A673 (cell line): ENCODE results near the gene H6PD. TPM values are rescaled to one million over a fixed set of nuclear protein-coding genes. Genes with fewer than 3 reads are reported as not detected.

Source experiments
- BruUV-seq: library from RNA; stranded (reverse); fragments of 400-500 nt; replicated peaks from 2 replicates; lab custom pipeline; 2021; lab: Mats Ljungman, UMichigan
- CTCF ChIA-PET: fragments of 300-600 bp; sonication (Branson Sonifier 250); formaldehyde crosslinking; loops from one replicate; lab custom pipeline; 2022; ENCODE audit warnings: antibody characterized with exemption; lab: Charles Lee
- POLR2A ChIA-PET: fragments of 300-600 bp; sonication (Branson Sonifier 250); formaldehyde crosslinking; loops from one replicate; lab custom pipeline; 2022; ENCODE audit warnings: antibody characterized with exemption; ENCODE audit not compliant: low non-redundant PET; lab: Charles Lee
- DNase-seq: peaks from one replicate; pipeline ENCODE4 v3.0.0-alpha.2; 2015; ENCODE audit warnings: low spot score
- H3K27ac ChIP-seq: fragments of 200-600 bp; sonication (generic); 2 replicates; pipeline ENCODE4 v1.5.1; 2016; ENCODE audit warnings: mixed run types, low read depth, mild to moderate bottlenecking, mixed read lengths, antibody characterized with exemption, low read length; ENCODE audit not compliant: poor library complexity, severe bottlenecking
- H3K27me3 ChIP-seq: fragments of 200-600 bp; sonication (generic); replicated peaks from 2 replicates; pipeline ENCODE4 v1.6.1; 2017; ENCODE audit warnings: mixed run types, low read depth, mild to moderate bottlenecking, mixed read lengths, antibody characterized with exemption, low read length; ENCODE audit not compliant: insufficient read depth, poor library complexity
- H3K36me3 ChIP-seq: fragments of 200-600 bp; sonication (generic); 2 replicates; pipeline ENCODE4 v1.6.1; 2016; ENCODE audit warnings: mixed run types, mild to moderate bottlenecking, mixed read lengths, antibody characterized with exemption, low read length; ENCODE audit not compliant: insufficient read depth, poor library complexity, severe bottlenecking
- H3K4me1 ChIP-seq: fragments of 200-600 bp; sonication (generic); 2 replicates; pipeline ENCODE4 v1.6.1; 2017; ENCODE audit warnings: mixed run types, mild to moderate bottlenecking, mixed read lengths, antibody characterized with exemption, low read length; ENCODE audit not compliant: insufficient read depth, poor library complexity, severe bottlenecking
- H3K4me3 ChIP-seq: fragments of 200-600 bp; sonication (generic); 2 replicates; pipeline ENCODE4 v1.5.1; 2016; ENCODE audit warnings: low read depth, mixed run types, mild to moderate bottlenecking, mixed read lengths, low read length; ENCODE audit not compliant: poor library complexity, severe bottlenecking
- H3K9me3 ChIP-seq: fragments of 200-600 bp; sonication (generic); 2 replicates; pipeline ENCODE4 v1.6.1; 2016; ENCODE audit warnings: mixed run types, low read depth, mild to moderate bottlenecking, mixed read lengths, antibody characterized with exemption, low read length; ENCODE audit not compliant: poor library complexity, severe bottlenecking
- CTCF ChIP-seq: fragments of 300-800, 200-600 bp; sonication (generic); conservative IDR thresholded peaks from 2 replicates; pipeline ENCODE4 v1.5.1; 2017; ENCODE audit warnings: low read depth, mild to moderate bottlenecking, antibody characterized with exemption, low read length, moderate library complexity, mixed read lengths
- EZH2 ChIP-seq: fragments of 200-600 bp; sonication (generic); IDR thresholded peaks from 2 replicates; pipeline ENCODE4 v1.6.1; 2017; ENCODE audit warnings: borderline replicate concordance, low read depth, mild to moderate bottlenecking, mixed read lengths, antibody characterized with exemption, low read length; ENCODE audit not compliant: poor library complexity, severe bottlenecking
- intact Hi-C: fragments of 100-400 bp; cut with micrococcal nuclease; formaldehyde crosslinking; loops from one replicate; pipeline ENCODE4 v1.10.0; 2022; ENCODE audit not compliant: unreplicated experiment
- total RNA-seq: library from RNA; stranded (reverse); gene quantifications from 2 replicates; pipeline ENCODE4 v1.2.3, GENCODE V29; 2021

The H6PD gene
- total RNA-seq, 1 experiment from 2014 or later, result 6.2 TPM

GRCh38 chr1:9293533-9294404 is 59.2 kb downstream of the H6PD start:
- Histone ChIP-seq H3K36me3 (no peaks in the 10 kb centered on the region), H3K4me3 (peak overlapping the region; percentile 84), H3K4me1 (peaks cover 21% of the 10 kb centered on the region), H3K27ac (peak overlapping the region; percentile 73), H3K9me3 (peaks cover under 1% of the 10 kb centered on the region), H3K27me3 (no peaks in the 10 kb centered on the region)
- ChIA-PET CTCF (no interaction called here), POLR2A (no interaction called here)
- intact Hi-C loops, result loop anchor here (5.0 kb wide), 1 partner anchor 164 kb away; no protein-coding TSS in a partner anchor
- TF ChIP-seq EZH2, result no peak
- no peak for TF ChIP-seq CTCF
- TSS peak; percentile 52 for BruUV-seq
- peak; percentile 46 for DNase-seq

DNA sequence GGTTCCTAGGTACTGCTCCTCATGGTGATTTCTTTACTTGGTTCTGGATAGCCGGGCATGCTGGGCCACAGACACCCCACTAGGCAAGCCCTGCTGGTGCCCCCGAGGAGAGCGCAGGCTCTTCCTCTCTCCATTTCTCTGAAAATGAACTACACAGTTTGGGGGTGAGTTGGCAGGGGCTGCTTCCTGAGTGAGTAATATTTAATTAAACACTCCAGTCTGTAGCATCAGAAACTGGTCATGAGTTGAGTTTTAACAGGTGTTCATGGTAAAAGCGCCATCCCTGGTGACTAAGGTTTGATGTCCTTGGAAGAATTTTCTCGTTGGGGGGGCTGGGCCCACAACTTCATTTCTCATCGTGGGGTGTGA is 59.8 kb downstream of the H6PD start:
- intact Hi-C loops, result loop anchor here (5.0 kb wide), 1 partner anchor 163 kb away; no protein-coding TSS in a partner anchor
- ChIA-PET CTCF (no interaction called here), POLR2A (interaction anchor here (0.6 kb wide), 1 partner anchor 114 kb away, joined by 4 read pairs; no protein-coding TSS in a partner anchor)
- no TSS peak for BruUV-seq
- DNase-seq, result peak; percentile 74
- no peaks in the 10 kb centered on the region for H3K36me3 ChIP-seq
- no peaks in the 10 kb centered on the region for H3K9me3 ChIP-seq
- peaks cover 21% of the 10 kb centered on the region for H3K4me1 ChIP-seq
- H3K27me3 ChIP-seq, result no peaks in the 10 kb centered on the region
- no peak overlapping the region for H3K27ac ChIP-seq
- H3K4me3 ChIP-seq, result peak overlapping the region; percentile 84
- TF ChIP-seq CTCF (no peak), EZH2 (no peak)

DNA sequence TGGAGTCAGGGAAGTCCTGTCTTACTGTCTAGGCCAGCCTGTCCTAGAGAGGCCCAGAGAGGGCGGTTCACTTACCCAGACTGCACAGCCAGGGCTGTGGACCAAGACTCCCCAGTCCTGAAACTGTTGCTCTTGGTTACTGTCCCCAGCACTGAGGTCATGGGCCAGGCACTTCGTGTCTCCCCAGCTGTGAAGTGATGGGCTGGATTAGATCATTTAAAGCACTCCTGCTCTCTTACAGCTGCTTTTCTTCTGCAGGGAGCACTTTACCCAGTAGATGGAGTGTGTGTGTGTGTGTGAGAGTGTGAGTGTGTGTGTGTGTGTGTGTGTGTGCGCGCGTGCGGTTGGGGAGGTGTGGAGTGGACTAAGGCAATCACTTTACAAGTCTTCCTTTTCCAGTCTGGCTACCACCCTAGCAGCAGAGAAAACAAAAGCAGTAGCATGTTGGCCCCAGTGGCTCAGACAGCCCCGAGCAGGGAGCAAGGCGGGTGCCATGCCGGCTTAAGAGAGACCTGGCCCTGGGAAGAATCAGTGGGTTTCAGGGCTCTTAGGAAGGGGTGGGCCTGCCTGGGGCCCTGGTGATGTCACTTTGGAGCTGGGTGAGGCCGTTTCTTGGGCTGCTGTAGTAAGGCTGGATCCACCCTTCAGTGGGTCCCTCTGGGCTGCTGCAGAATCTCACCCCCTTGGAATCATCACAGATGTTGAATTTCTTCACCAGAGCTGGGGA is 60.5 kb downstream of the H6PD start:
- DNase-seq, result peak; percentile 57
- TF ChIP-seq EZH2, result no peak
- TF ChIP-seq CTCF, result peak; percentile 32; the same call in 1 of the 2 replicates
- intact Hi-C loops, result loop anchor here (5.0 kb wide), 1 partner anchor 162 kb away; no protein-coding TSS in a partner anchor
- no peak overlapping the region for H3K4me3 ChIP-seq
- no peaks in the 10 kb centered on the region for H3K36me3 ChIP-seq
- ChIA-PET CTCF (no interaction called here), POLR2A (interaction anchor here (0.6 kb wide), 1 partner anchor 113 kb away, joined by 4 read pairs; no protein-coding TSS in a partner anchor)
- peaks cover 21% of the 10 kb centered on the region for H3K4me1 ChIP-seq
- no peaks in the 10 kb centered on the region for H3K27me3 ChIP-seq
- no peak overlapping the region for H3K27ac ChIP-seq
- BruUV-seq, result no TSS peak
- H3K9me3 ChIP-seq, result no peaks in the 10 kb centered on the region
